Gastrocnemius medialis (tissue), 4 donors: ENCODE measurements around the gene CHCHD6. TPM values are rescaled to one million over a fixed set of nuclear protein-coding genes. Genes with fewer than 3 reads are reported as not detected.

Experiments used
- ATAC-seq, 2 donors: fragments of 150-250 bp; one replicate each; pipeline ENCODE4 v1.9.1; 2016
- DNase-seq, 2 donors: peaks; one replicate each; pipeline ENCODE4 v3.0.0-alpha.2; 2019
- H3K27ac ChIP-seq, 4 donors: fragments of 200-600 bp; sonication (generic); 1 replicate in 1 of 4; 2 replicates in 3 of 4; pipeline ENCODE4 v1.5.1; 2016 to 2018; ENCODE audit warnings: mild to moderate bottlenecking in 2 of 4, moderate library complexity in 1 of 4
- H3K27me3 ChIP-seq, 3 donors: fragments of 200-600 bp; sonication (generic) in 2 of 3; 1 replicate in 1 of 3; 2 replicates in 2 of 3; pipeline versions ENCODE4 v1.5.1 to v1.6.0; 2016 to 2019; ENCODE audit warnings: mild to moderate bottlenecking in 1 of 3, moderate library complexity in 1 of 3
- H3K36me3 ChIP-seq, 2 donors: fragments of 200-600 bp; sonication (generic) in 1 of 2; one replicate each; pipeline ENCODE4 v1.5.1; 2017 to 2018
- H3K4me1 ChIP-seq, 2 donors: fragments of 200-600 bp; sonication (generic) in 1 of 2; one replicate each; pipeline ENCODE4 v1.5.1; 2016 to 2017; ENCODE audit warnings: mild to moderate bottlenecking in 2 of 2
- H3K4me3 ChIP-seq, 4 donors: fragments of 200-600 bp; sonication (generic) in 3 of 4; 1 replicate in 1 of 4; 2 replicates in 3 of 4; pipeline ENCODE4 v1.5.1; 2016 to 2019; ENCODE audit warnings: mild to moderate bottlenecking in 2 of 4
- H3K9me3 ChIP-seq, 3 donors: fragments of 200-600 bp; sonication (generic) in 2 of 3; 1 replicate in 1 of 3; 2 replicates in 2 of 3; pipeline ENCODE4 v1.5.1; 2016 to 2019
- POLR2A ChIP-seq, 2 donors: fragments of 450-650 bp; IDR thresholded peaks; one replicate each; pipeline ENCODE4 v1.6.1; 2017; ENCODE audit warnings: antibody characterized with exemption in 2 of 2, mild to moderate bottlenecking in 2 of 2, moderate library complexity in 2 of 2
- in situ Hi-C, 4 donors: fragments of 200-750 bp; cut with MboI; loops; one replicate each; pipeline versions ENCODE4 v1.15.0 to v1.8.0; 2017; ENCODE audit warnings: low sequenced_read_pairs in 4 of 4
- intact Hi-C: fragments of 100-400 bp; cut with DNase I; formaldehyde crosslinking; loops from one replicate; pipeline ENCODE4 v1.15.1; 2023; ENCODE audit warnings: low total_unique reads
- total RNA-seq, 4 donors: library from RNA; depleted of rRNA; stranded (reverse); fragments of >200 nt; gene quantifications; one replicate each; pipeline versions ENCODE4 v1.1.0 to v1.2.3, GENCODE V29; 2016
- TF ChIP-seq, protein P1 (sequence below), 5 experiments: fragments of 450-650 bp in 3 of 5; fragments of 200-600 bp in 2 of 5; sonication (generic) in 2 of 5; IDR thresholded peaks in 4 of 5; conservative IDR thresholded peaks in 1 of 5; 1 replicate in 4 of 5; 2 replicates in 1 of 5; pipeline ENCODE4 v1.5.1; 2016 to 2019; ENCODE audit warnings: antibody characterized with exemption in 5 of 5, mild to moderate bottlenecking in 3 of 5, moderate library complexity in 3 of 5

CHCHD6 gene
- total RNA-seq, 4 donors from 2014 or later: 2.7 to 4.2 (median 3.4) TPM

- ATAC-seq: no peak
- TF ChIP-seq POLR2A (IDR thresholded peaks at IDR 0.05): no peak
- TF ChIP-seq, protein P1, sequence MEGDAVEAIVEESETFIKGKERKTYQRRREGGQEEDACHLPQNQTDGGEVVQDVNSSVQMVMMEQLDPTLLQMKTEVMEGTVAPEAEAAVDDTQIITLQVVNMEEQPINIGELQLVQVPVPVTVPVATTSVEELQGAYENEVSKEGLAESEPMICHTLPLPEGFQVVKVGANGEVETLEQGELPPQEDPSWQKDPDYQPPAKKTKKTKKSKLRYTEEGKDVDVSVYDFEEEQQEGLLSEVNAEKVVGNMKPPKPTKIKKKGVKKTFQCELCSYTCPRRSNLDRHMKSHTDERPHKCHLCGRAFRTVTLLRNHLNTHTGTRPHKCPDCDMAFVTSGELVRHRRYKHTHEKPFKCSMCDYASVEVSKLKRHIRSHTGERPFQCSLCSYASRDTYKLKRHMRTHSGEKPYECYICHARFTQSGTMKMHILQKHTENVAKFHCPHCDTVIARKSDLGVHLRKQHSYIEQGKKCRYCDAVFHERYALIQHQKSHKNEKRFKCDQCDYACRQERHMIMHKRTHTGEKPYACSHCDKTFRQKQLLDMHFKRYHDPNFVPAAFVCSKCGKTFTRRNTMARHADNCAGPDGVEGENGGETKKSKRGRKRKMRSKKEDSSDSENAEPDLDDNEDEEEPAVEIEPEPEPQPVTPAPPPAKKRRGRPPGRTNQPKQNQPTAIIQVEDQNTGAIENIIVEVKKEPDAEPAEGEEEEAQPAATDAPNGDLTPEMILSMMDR (IDR thresholded peaks at IDR 0.05 in 4 of 5, conservative IDR thresholded peaks at IDR 0.05 in 1 of 5): no peak
- no peaks in the 10 kb centered on the region for H3K36me3 ChIP-seq
- peaks cover 0 to 3% of the 10 kb centered on the region in 2 donors for H3K4me1 ChIP-seq
- intact Hi-C loops: no loop called here
- H3K27me3 ChIP-seq: no peaks in the 10 kb centered on the region
- H3K9me3 ChIP-seq: no peaks in the 10 kb centered on the region
- in situ Hi-C loops: no loop called here
- H3K4me3 ChIP-seq: no peak overlapping the region
- H3K27ac ChIP-seq: no peak overlapping the region
- DNase-seq: no peak
Observed at GRCh38 chr3:126885425-126885824, 181.4 kb downstream of the CHCHD6 start.

- no peak for DNase-seq
- ATAC-seq: no peak
- TF ChIP-seq, protein P1 (IDR thresholded peaks at IDR 0.05 in 4 of 5, conservative IDR thresholded peaks at IDR 0.05 in 1 of 5): no peak
- no peak for TF ChIP-seq POLR2A (IDR thresholded peaks at IDR 0.05)
- in situ Hi-C loops (no loop called here), intact Hi-C loops (no loop called here)
- Histone ChIP-seq H3K9me3 (no peaks in the 10 kb centered on the region), H3K27ac (no peak overlapping the region), H3K4me3 (no peak overlapping the region), H3K4me1 (peaks cover 4 to 5% of the 10 kb centered on the region in 2 donors), H3K36me3 (no peaks in the 10 kb centered on the region), H3K27me3 (no peaks in the 10 kb centered on the region)
Observed at GRCh38 chr3:126886217-126886616, 182.2 kb downstream of the CHCHD6 start.

DNA sequence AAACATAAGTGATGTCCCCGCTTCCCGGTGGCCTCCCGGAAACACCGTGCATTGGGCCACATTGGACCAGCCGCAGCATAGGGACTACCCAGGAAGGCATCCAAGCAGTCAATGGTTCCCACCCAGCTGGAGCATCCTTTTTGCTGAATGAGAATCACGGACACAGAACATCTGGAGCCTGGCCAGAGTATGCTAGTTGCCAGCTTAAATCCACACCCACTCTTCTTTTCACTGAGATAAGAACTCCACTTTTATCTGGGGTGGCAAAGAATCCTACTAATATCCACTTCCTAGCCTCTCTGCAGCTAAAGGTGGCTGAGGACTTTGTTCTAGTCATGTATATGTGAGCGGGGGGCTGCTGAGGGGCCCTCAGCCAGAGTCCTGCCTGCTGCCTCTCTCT lies 183.6 kb downstream of the CHCHD6 start:
- ATAC-seq (no peak), DNase-seq (no peak)
- intact Hi-C loops (no loop called here), in situ Hi-C loops (no loop called here)
- no peak for TF ChIP-seq POLR2A (IDR thresholded peaks at IDR 0.05)
- TF ChIP-seq, protein P1 (IDR thresholded peaks at IDR 0.05 in 4 of 5, conservative IDR thresholded peaks at IDR 0.05 in 1 of 5): no peak
- no peak overlapping the region for H3K27ac ChIP-seq
- H3K4me1 ChIP-seq: peaks cover 12 to 17% of the 10 kb centered on the region in 2 donors
- no peak overlapping the region for H3K4me3 ChIP-seq
- H3K27me3 ChIP-seq: no peaks in the 10 kb centered on the region
- no peaks in the 10 kb centered on the region for H3K9me3 ChIP-seq
- no peaks in the 10 kb centered on the region for H3K36me3 ChIP-seq

- TF ChIP-seq, protein P1 (IDR thresholded peaks at IDR 0.05 in 4 of 5, conservative IDR thresholded peaks at IDR 0.05 in 1 of 5): no peak
- no peak for TF ChIP-seq POLR2A (IDR thresholded peaks at IDR 0.05)
- no peaks in the 10 kb centered on the region for H3K9me3 ChIP-seq
- H3K4me3 ChIP-seq: no peak overlapping the region
- in situ Hi-C loops: no loop called here
- no peak for ATAC-seq
- no peak for DNase-seq
- H3K27ac ChIP-seq: no peak overlapping the region
- peaks cover 17 to 18% of the 10 kb centered on the region in 2 donors for H3K4me1 ChIP-seq
- no peaks in the 10 kb centered on the region for H3K27me3 ChIP-seq
- H3K36me3 ChIP-seq: no peaks in the 10 kb centered on the region
- intact Hi-C loops: no loop called here
Observed at GRCh38 chr3:126888186-126888760, 184.2 kb downstream of the CHCHD6 start.
